Astrocyte (in vitro differentiated cells and primary cell): Measurements from ENCODE around the gene ARAP2.

Source experiments
- CTCF ChIP-seq: IDR thresholded peaks from 2 replicates; pipeline ENCODE4 v1.5.1; 2011; ENCODE audit warnings: low read depth, mild to moderate bottlenecking, inconsistent platforms, low read length, moderate library complexity; ENCODE audit not compliant: insufficient read depth
- EZH2 ChIP-seq: IDR thresholded peaks from 2 replicates; pipeline ENCODE4 v1.6.1; 2012; ENCODE audit warnings: mild to moderate bottlenecking, low read length, inconsistent platforms; ENCODE audit not compliant: insufficient read depth

- TF ChIP-seq EZH2 (no peak), CTCF (no peak)
Observed at GRCh38 chr4:36227913-36228312, 16.4 kb downstream of the ARAP2 start.
